Heart right ventricle (tissue), 16 donors: ENCODE measurements around the gene ROBO4. TPM values are rescaled to one million over a fixed set of nuclear protein-coding genes. Genes with fewer than 3 reads are reported as not detected.

Source experiments
- ATAC-seq, 8 donors: fragments of 200-7000 bp; cut with Tn5 transposase; one replicate each; pipeline ENCODE4 v1.9.1; 2020; ENCODE audit warnings: mild to moderate bottlenecking in 8 of 8, moderate library complexity in 8 of 8, moderate number of reproducible peaks in 1 of 8
- DNase-seq, 2 donors: peaks; one replicate each; pipeline ENCODE4 v3.0.0-alpha.2; 2020
- H3K27ac ChIP-seq, 10 donors: fragments of 200-600 bp; sonication (generic) in 2 of 10; one replicate each; pipeline versions ENCODE4 v1.5.0 to v1.8.0; 2020 to 2022; ENCODE audit warnings: mild to moderate bottlenecking in 3 of 10
- H3K27me3 ChIP-seq, 7 donors: fragments of 200-600 bp; one replicate each; pipeline ENCODE4 v1.8.0; 2021 to 2022; ENCODE audit warnings: mild to moderate bottlenecking in 2 of 7
- H3K36me3 ChIP-seq, 9 donors: fragments of 200-600 bp; sonication (generic) in 1 of 9; one replicate each; pipeline versions ENCODE4 v1.5.0 to v1.8.0; 2020 to 2022; ENCODE audit warnings: mild to moderate bottlenecking in 2 of 9
- H3K4me1 ChIP-seq, 9 donors: fragments of 200-600 bp; sonication (generic) in 1 of 9; one replicate each; pipeline versions ENCODE4 v1.5.0 to v1.8.0; 2020 to 2022; ENCODE audit warnings: mild to moderate bottlenecking in 4 of 9
- H3K4me3 ChIP-seq, 10 donors: fragments of 200-600 bp; sonication (generic) in 2 of 10; one replicate each; pipeline versions ENCODE4 v1.5.0 to v1.8.0; 2020 to 2022; ENCODE audit warnings: mild to moderate bottlenecking in 7 of 10, moderate library complexity in 2 of 10
- H3K9me3 ChIP-seq, 11 donors: fragments of 200-600 bp in 10 of 11; sonication (generic) in 2 of 11; one replicate each; pipeline versions ENCODE4 v1.5.0 to v1.8.0; 2013 to 2022; ENCODE audit warnings: mild to moderate bottlenecking in 2 of 11, control low read depth in 1 of 11, moderate library complexity in 1 of 11
- CTCF ChIP-seq, 9 donors: fragments of 200-600 bp; sonication (generic) in 2 of 9; IDR thresholded peaks; one replicate each; pipeline versions ENCODE4 v1.5.0 to v1.8.0; 2021 to 2022; ENCODE audit warnings: antibody characterized with exemption in 9 of 9, mild to moderate bottlenecking in 5 of 9, moderate library complexity in 1 of 9
- WGBS, 2 donors: extraction: QIAGEN DNeasy Blood & Tissue Kit; methylation state at CpG; one replicate each; pipeline ENCODE4 v1.1.7; 2013; ENCODE audit warnings: inconsistent platforms in 1 of 2; 5-methylcytosine and 5-hydroxymethylcytosine counted together
- intact Hi-C, 10 donors: fragments of 100-400 bp; cut with DNase I; formaldehyde crosslinking; loops; one replicate each; pipeline versions ENCODE4 v1.11.1 to v1.14.2; 2022
- polyA plus RNA-seq, 2 donors: library from polyadenylated mRNA; stranded (reverse); fragments of 200-250 nt; gene quantifications; one replicate each; pipeline ENCODE4 v1.2.3, GENCODE V29; 2013
- total RNA-seq, 10 donors: library from RNA; stranded (reverse); fragmentation: NEBNext Ultra II Directional in 3 of 10; extraction: Animal tissue kit (Norgen Biotek cat#: 25700) in 3 of 10; gene quantifications; one replicate each; pipeline versions ENCODE4 v1.2.1 to v1.2.4, GENCODE V29; 2021 to 2023
- donor health status: Arrhythmogenic right ventricular cardiomyopathy.
- donor health status: ischemic (EF 13 %, LVEDD 7.1; RV severe dilation, severe dysfunction).
- donor health status: healthy with polysubstance abuse.
- donor health status: DM: no; HTN: yes; CAD: no.
- donor health status: DM: no; HTN: no; CAD: no.
- donor health status: ischemic (EF 25% LVEDD 6.9; RV normal size, moderate dysfunction).
- donor health status: ischemic (EF 25% LVEDD 5.7; RV mildly dilated, moderate dysfunction).
- donor health status: healthy.
- donor health status: DM: yes; HTN: yes; CAD: no.
- donor health status: Ischemic cardiomyopathy.
- donor health status: ischemic (EF 35%, LVEDD 5.7; RV mildly dilated, moderate dysfunction).
- donor health status: nonischemic (EF 11% LVEDD 7.7; RV severe dilation, severe dysfunction).
- donor health status: DM: yes; HTN: yes; CAD: no.
- donor health status: PGD.
- donor health status: ischemic (EF 29% LVEDD 5.4; RV normal size, mild dysfunction).
- donor health status: nonischemic (EF 23%, LVEDD 6.1; RV moderate dilation, normal function).

Gene ROBO4
- total and polyA plus RNA-seq, 12 donors: 14.2 to 42.6 (median 22.0) TPM

- peaks cover 0 to 18% (median 12%) of the 10 kb centered on the region in 9 donors for H3K4me1 ChIP-seq
- DNase-seq (no peak), ATAC-seq (no peak)
- 96 to 99% methylated on average over 3 of the region's 3 CpGs for WGBS, 2 donors
- no peaks in the 10 kb centered on the region for H3K36me3 ChIP-seq
- intact Hi-C loops: loop anchor here in 1 of 10 donors (5.0 kb wide), 1 partner anchor 42 kb away; no protein-coding TSS in a partner anchor
- no peaks in the 10 kb centered on the region for H3K9me3 ChIP-seq
- H3K27me3 ChIP-seq: peaks cover 0 to 12% (median 0%) of the 10 kb centered on the region in 7 donors
- peak within 1 kb of the TSS in 3 of 10 donors; percentile 82 to 89 (median 87) for H3K27ac ChIP-seq
- TF ChIP-seq CTCF (IDR thresholded peaks at IDR 0.05): no peak
- H3K4me3 ChIP-seq: no peak within 1 kb of the TSS
Measured at GRCh38 chr11:124918950-124919349, 21.3 kb upstream of the ROBO4 start, which contains the start of gene HEPN1. HEPN1 (plus strand) TSS chr11:124919250.

- no peak for DNase-seq
- 62 to 82% methylated on average over 6 of the region's 6 CpGs for WGBS, 2 donors
- peaks cover 0 to 6% (median 0%) of the 10 kb centered on the region in 11 donors for H3K9me3 ChIP-seq
- H3K36me3 ChIP-seq: no peaks in the 10 kb centered on the region
- H3K4me1 ChIP-seq: peaks cover 0 to 18% (median 12%) of the 10 kb centered on the region in 9 donors
- no peak overlapping the region for H3K27ac ChIP-seq
- intact Hi-C loops: loop anchor here in 1 of 10 donors (5.0 kb wide), 1 partner anchor 40 kb away; no protein-coding TSS in a partner anchor
- no peak overlapping the region for H3K4me3 ChIP-seq
- no peak for TF ChIP-seq CTCF (IDR thresholded peaks at IDR 0.05)
- peaks cover 0 to 12% (median 0%) of the 10 kb centered on the region in 7 donors for H3K27me3 ChIP-seq
- no peak for ATAC-seq
Measured at GRCh38 chr11:124917115-124917637, 19.5 kb upstream of the ROBO4 start.

GRCh38 chr11:124916370-124916710 lies 18.7 kb upstream of the ROBO4 start:
- no peak for DNase-seq
- intact Hi-C loops: loop anchor here in 1 of 10 donors (5.0 kb wide), 1 partner anchor 39 kb away; no protein-coding TSS in a partner anchor
- TF ChIP-seq CTCF (IDR thresholded peaks at IDR 0.05): no peak

GRCh38 chr11:124915541-124916369 lies 18.1 kb upstream of the ROBO4 start:
- Histone ChIP-seq H3K36me3 (no peaks in the 10 kb centered on the region), H3K4me1 (peaks cover 0 to 9% (median 7%) of the 10 kb centered on the region in 9 donors), H3K9me3 (peaks cover 0 to 15% (median 0%) of the 10 kb centered on the region in 11 donors), H3K27me3 (peaks cover 0 to 3% (median 0%) of the 10 kb centered on the region in 7 donors), H3K27ac (no peak overlapping the region), H3K4me3 (no peak overlapping the region)
- intact Hi-C loops: loop anchor here in 1 of 10 donors (5.0 kb wide), 1 partner anchor 38 kb away; no protein-coding TSS in a partner anchor
- WGBS, 2 donors: 76 to 86% methylated on average over 3 of the region's 3 CpGs
- TF ChIP-seq CTCF (IDR thresholded peaks at IDR 0.05): no peak
- ATAC-seq: peak in 1 of 8 donors; percentile 58
- DNase-seq: no peak

More at GRCh38 chr11:124916370-124916710, 18.7 kb upstream of the ROBO4 start:
- Histone ChIP-seq H3K4me1 (peaks cover 0 to 12% (median 10%) of the 10 kb centered on the region in 9 donors), H3K36me3 (no peaks in the 10 kb centered on the region), H3K9me3 (peaks cover 0 to 12% (median 0%) of the 10 kb centered on the region in 11 donors), H3K27me3 (peaks cover 0 to 6% (median 0%) of the 10 kb centered on the region in 7 donors), H3K4me3 (no peak overlapping the region), H3K27ac (no peak overlapping the region)
- ATAC-seq: no peak
